ENCODE results near the gene CSTPP1. TPM values are rescaled to one million over a fixed set of nuclear protein-coding genes. Genes with fewer than 3 reads are reported as not detected.
"Not testable (repeated sequence)": the region's sequence is repeated elsewhere in the genome, so short reads cannot be mapped to it uniquely, and the experiment has no call there.

Gene CSTPP1
- total and polyA plus RNA-seq, 2 donors: 20.7 to 20.9 TPM

DNA sequence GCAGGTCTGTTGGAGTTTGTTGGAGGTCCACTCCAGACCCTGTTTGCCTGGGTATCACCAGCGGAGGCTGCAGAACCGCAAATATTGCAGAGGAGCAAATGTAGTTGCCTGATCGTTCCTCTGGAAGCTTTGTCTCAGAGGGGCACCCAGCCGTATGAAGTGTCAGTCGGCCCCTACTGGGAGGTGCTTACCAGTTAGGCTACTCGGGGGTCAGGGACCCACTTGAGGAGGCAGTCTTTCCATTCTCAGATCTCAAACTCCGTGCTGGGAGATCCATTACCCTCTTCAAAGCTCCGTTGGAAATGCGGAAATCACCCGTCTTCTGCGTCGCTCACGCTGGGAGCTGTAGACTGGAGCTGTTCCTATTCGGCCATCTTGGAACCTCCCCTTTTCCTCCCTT lies 61.2 kb downstream of the CSTPP1 start:
- not testable (repeated sequence) for H3K4me3 ChIP-seq (ENCODE audit: low read depth, low read length); H3K27ac ChIP-seq (ENCODE audit: low read depth); H3K36me3 ChIP-seq (ENCODE audit: insufficient read depth); DNase-seq (ENCODE audit: extremely low spot score); H3K4me1 ChIP-seq (ENCODE audit: insufficient read depth)
- 95% methylated on average over 14 of the region's 14 CpGs for WGBS

DNA sequence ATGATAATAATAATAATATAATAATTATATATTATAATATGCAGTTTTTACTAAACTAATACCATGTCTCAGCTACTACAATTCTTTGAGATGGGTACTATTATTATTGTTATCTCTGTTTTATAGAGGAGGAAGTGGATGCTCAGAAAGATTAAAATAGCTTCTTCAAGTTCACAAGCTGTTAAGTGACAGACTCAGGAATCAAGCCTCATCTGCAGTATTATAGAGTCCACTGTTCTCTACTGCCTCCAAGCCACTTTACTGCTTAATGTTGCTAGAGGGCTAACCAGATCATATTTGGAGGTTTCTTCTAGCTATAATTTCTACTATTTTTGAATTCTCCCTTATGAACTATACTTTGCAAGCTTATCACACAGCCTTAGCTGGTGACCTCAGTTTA lies 62.7 kb downstream of the CSTPP1 start:
- Histone ChIP-seq H3K4me3 (ENCODE audit: low read depth, low read length) (no peak overlapping the region), H3K4me1 (ENCODE audit: insufficient read depth) (no peaks in the 10 kb centered on the region), H3K36me3 (ENCODE audit: insufficient read depth) (no peaks in the 10 kb centered on the region), H3K27ac (ENCODE audit: low read depth) (no peak overlapping the region)
- DNase-seq (ENCODE audit: extremely low spot score): no peak

DNA sequence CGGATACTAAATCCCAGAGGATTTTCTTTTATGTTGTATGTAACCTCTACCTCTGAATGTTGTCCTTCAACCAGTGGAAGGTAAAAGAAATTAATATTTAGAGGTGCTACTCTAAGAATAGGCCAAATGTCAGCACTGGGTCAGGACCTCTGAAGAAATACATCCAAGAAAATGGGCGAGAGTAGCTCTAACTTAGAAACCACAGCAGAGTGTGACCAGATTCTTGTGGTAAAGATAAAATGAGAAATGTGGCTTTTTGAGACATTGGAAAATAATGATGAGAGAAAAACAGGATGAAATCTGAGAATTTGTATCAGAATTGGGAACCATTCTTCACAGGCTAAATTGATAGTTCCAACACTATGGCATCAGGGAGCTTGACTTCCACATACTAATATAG lies 63.5 kb downstream of the CSTPP1 start:
- no peak for DNase-seq (ENCODE audit: extremely low spot score)
- H3K4me1 ChIP-seq (ENCODE audit: insufficient read depth): no peaks in the 10 kb centered on the region
- H3K36me3 ChIP-seq (ENCODE audit: insufficient read depth): no peaks in the 10 kb centered on the region
- no peak overlapping the region for H3K27ac ChIP-seq (ENCODE audit: low read depth)
- 85% methylated on average over 2 of the region's 2 CpGs for WGBS
- no peak overlapping the region for H3K4me3 ChIP-seq (ENCODE audit: low read depth, low read length)

DNA sequence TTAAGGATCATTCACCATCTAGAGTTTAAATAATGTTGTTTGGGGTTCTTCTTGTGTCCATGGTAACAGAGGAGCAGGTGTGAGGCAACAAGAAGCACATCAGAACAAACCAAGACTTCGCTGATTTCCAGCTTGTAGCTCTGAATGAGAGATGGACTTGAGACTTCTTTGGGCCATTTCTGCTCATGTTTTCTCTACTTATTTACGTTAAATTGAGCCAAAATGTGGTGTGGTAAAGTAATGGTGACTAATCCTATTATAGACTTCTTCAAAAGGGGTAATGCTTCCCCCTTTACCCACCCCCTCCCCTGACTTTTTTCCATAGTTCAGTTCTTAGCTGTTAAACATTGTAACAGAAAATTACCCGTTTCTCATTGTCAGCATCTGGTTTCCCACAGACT lies 65.2 kb downstream of the CSTPP1 start:
- 75% methylated on average over 3 of the region's 3 CpGs for WGBS
- Histone ChIP-seq H3K4me3 (ENCODE audit: low read depth, low read length) (no peak overlapping the region), H3K36me3 (ENCODE audit: insufficient read depth) (no peaks in the 10 kb centered on the region), H3K27ac (ENCODE audit: low read depth) (no peak overlapping the region), H3K4me1 (ENCODE audit: insufficient read depth) (no peaks in the 10 kb centered on the region)
- DNase-seq (ENCODE audit: extremely low spot score): no peak

DNA sequence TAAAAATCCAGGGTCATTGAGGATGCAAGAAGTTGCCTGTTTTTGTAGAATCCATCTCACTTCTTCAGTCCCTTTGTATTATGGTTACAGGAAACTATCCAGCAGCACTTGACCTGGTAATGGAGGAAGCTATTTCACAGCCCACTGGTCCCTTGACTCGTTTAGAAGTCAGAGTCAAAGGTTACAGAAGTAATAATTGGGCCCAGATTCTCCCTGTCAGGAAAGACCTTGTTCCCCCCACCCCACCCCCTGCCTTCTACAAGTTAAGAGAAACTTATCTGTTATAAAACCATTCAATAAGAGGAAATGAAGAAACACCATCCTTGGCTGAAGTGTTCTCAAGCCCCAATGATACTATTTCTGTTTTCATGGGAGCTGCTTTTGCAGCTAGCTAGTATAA lies 65.8 kb downstream of the CSTPP1 start:
- WGBS: 49% methylated on average over 1 of the region's 1 CpG
- H3K4me1 ChIP-seq (ENCODE audit: insufficient read depth): no peaks in the 10 kb centered on the region
- H3K27ac ChIP-seq (ENCODE audit: low read depth): no peak overlapping the region
- no peaks in the 10 kb centered on the region for H3K36me3 ChIP-seq (ENCODE audit: insufficient read depth)
- no peak for DNase-seq (ENCODE audit: extremely low spot score)
- H3K4me3 ChIP-seq (ENCODE audit: low read depth, low read length): no peak overlapping the region

DNA sequence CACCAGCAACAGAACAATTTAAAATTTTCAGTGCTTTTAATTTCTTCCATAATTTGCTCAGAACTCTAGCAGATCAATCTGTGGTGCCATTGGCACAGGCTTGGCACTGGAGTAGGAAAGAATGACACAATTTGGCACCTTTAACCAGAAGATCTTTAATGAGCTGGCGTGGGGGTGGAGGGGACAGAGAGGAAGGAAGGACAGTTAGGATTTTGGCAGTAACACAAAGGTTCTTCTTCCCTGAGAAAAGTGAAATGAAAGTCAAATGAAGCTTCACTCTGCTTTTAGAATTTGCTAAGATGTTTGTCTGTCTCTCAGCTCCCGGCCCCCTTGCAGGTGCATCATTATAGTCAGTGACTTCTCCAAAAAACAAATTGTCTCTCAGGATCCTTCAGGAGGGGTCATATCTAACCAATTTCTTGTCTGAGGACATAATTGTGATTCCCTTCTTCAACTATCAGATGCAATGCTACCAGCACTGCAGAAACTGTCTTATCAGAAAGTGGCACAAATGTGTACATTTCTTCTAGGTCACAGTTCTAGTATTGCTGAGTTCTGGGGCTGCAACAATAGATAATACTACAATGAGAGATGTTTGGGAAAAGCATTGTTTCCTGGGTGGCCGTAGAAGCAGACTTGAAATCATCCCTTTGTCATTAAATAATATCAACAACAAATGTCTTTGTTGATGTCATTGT lies 66.8 kb downstream of the CSTPP1 start:
- H3K36me3 ChIP-seq (ENCODE audit: insufficient read depth): no peaks in the 10 kb centered on the region
- DNase-seq (ENCODE audit: extremely low spot score): no peak
- no peak overlapping the region for H3K4me3 ChIP-seq (ENCODE audit: low read depth, low read length)
- no peaks in the 10 kb centered on the region for H3K4me1 ChIP-seq (ENCODE audit: insufficient read depth)
- 80% methylated on average over 3 of the region's 3 CpGs for WGBS
- no peak overlapping the region for H3K27ac ChIP-seq (ENCODE audit: low read depth)

DNA sequence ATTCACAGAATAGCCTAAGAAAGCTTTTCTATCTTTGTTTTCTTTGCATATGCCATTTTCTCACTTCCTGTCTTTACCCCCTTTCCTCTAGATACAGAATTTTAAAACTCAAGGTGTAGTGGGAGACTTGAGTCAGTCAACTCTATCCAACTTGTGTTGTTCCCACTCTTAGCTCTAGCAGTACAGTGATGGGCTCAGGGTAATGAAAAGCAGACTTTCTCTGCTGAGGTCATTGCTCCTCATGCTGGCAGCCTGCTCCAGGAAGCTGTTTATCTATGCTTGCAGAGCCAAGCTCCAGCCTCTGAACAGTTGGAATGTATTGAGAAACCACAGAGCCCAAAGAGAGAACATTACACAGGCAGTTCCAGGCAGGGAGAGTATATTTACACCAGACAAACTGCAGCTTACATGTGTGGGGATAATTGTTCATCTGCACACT lies 68.1 kb downstream of the CSTPP1 start:
- no peaks in the 10 kb centered on the region for H3K36me3 ChIP-seq (ENCODE audit: insufficient read depth)
- no peak overlapping the region for H3K4me3 ChIP-seq (ENCODE audit: low read depth, low read length)
- no peak overlapping the region for H3K27ac ChIP-seq (ENCODE audit: low read depth)
- DNase-seq (ENCODE audit: extremely low spot score): peak; percentile 77
- no peaks in the 10 kb centered on the region for H3K4me1 ChIP-seq (ENCODE audit: insufficient read depth)

DNA sequence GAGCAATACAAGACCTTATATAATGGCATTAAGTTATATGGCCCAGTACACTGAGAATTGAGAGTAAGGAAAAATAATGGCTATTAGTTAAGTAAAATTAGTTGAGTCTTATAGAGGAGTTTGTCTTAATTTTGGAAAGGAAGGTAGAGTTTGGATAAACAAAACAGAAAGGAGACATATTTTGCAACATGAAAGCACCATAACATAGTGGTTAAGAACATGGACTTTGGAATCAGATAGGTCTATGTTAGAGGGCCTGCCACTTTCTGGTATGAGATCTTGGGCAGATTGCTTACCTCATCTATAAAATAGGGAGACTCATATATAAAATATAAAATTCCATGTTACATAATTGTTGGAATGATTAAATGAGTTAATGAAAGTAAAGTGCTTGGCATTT lies 68.9 kb downstream of the CSTPP1 start:
- Histone ChIP-seq H3K36me3 (ENCODE audit: insufficient read depth) (no peaks in the 10 kb centered on the region), H3K4me1 (ENCODE audit: insufficient read depth) (no peaks in the 10 kb centered on the region), H3K27ac (ENCODE audit: low read depth) (no peak overlapping the region), H3K4me3 (ENCODE audit: low read depth, low read length) (no peak overlapping the region)
- DNase-seq (ENCODE audit: extremely low spot score): no peak

DNA sequence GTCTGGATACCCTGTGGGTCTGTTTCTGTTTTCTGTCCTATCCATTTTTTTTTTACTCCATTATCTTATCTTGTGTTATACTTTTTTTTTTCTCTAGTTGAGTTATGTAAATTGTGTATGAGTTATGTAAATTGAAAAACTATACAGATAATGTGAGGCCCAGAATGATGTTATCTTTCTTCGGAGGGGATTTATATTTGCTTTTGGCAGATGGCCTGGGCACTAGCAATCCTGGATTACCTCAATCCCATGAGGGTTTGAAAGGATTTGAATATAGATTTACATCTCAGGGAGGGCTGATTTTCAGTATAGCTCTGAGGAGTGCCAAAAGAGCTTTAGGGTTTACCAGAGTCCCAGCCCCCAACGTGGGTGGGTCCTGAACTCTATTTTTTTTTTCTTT lies 71.0 kb downstream of the CSTPP1 start:
- peak; percentile 18 for DNase-seq (ENCODE audit: extremely low spot score)
- H3K4me1 ChIP-seq (ENCODE audit: insufficient read depth): no peaks in the 10 kb centered on the region
- 29% methylated on average over 2 of the region's 2 CpGs for WGBS
- no peaks in the 10 kb centered on the region for H3K36me3 ChIP-seq (ENCODE audit: insufficient read depth)
- no peak overlapping the region for H3K4me3 ChIP-seq (ENCODE audit: low read depth, low read length)
- H3K27ac ChIP-seq (ENCODE audit: low read depth): no peak overlapping the region

DNA sequence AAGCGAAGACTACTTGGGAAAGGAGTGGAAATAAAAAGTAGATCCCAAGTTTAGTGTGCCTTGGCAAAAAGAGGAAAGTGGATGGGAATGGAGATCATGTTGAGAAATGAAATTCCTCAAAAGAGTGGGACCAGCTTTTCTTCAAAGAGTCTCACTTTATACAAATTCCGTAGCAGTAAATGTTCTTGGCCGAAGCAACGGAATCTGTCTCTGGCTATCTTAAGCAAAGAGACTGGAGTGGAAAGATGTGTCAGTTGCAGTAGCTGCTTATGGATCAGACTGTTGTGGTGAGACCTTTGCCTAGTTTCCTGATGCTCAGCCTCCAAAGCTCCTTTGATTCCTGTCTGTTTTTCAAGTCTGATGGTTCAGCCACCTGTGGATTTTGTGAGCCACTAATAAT lies 73.6 kb downstream of the CSTPP1 start:
- H3K4me3 ChIP-seq (ENCODE audit: low read depth, low read length): no peak overlapping the region
- DNase-seq (ENCODE audit: extremely low spot score): no peak
- no peaks in the 10 kb centered on the region for H3K4me1 ChIP-seq (ENCODE audit: insufficient read depth)
- no peaks in the 10 kb centered on the region for H3K36me3 ChIP-seq (ENCODE audit: insufficient read depth)
- WGBS: 60% methylated on average over 4 of the region's 4 CpGs
- no peak overlapping the region for H3K27ac ChIP-seq (ENCODE audit: low read depth)

DNA sequence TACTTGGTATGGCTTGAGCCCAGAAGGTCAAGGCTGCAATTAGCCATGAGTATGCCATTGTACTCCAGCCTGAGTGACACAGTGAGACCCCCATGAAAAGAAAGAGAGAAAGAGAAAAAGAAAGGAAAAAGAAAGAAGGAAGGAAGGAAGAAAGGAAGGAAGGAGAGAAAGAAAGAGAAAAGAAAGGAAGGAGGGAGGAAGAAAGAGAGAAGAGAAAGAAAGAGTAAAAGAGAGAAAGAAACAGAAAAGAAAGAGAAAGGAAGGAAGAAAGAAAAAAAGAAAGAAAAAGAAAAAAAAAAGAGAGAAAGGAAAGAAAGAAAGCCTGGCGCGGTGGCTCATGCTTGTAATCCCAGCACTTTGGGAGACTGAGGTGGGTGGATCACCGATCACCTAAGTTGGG lies 77.5 kb downstream of the CSTPP1 start:
- DNase-seq (ENCODE audit: extremely low spot score): no peak
- H3K4me3 ChIP-seq (ENCODE audit: low read depth, low read length): no peak overlapping the region
- H3K4me1 ChIP-seq (ENCODE audit: insufficient read depth): no peaks in the 10 kb centered on the region
- H3K36me3 ChIP-seq (ENCODE audit: insufficient read depth): no peaks in the 10 kb centered on the region
- 97% methylated on average over 3 of the region's 3 CpGs for WGBS
- no peak overlapping the region for H3K27ac ChIP-seq (ENCODE audit: low read depth)

DNA sequence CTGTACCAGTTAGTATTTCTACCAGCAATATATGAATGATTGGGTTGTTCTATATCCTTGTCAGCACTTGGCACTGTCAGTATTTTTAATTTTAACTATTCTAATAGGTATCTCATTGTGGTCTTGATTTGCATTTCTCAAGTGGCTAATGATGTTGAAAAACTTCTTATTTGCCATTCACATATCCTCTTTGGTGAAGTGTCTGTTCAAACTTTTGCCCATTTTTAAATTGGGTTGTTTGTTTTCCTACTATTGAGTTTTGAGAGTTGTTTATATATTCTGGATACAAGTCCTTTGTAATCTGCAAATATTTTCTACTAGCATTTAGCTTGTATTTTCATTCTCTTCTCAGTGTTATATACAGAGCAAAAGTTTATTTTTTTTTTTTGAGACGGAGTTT lies 82.1 kb downstream of the CSTPP1 start:
- H3K4me1 ChIP-seq (ENCODE audit: insufficient read depth): no peaks in the 10 kb centered on the region
- H3K27ac ChIP-seq (ENCODE audit: low read depth): no peak overlapping the region
- WGBS: 93% methylated on average over 1 of the region's 1 CpG
- H3K36me3 ChIP-seq (ENCODE audit: insufficient read depth): no peaks in the 10 kb centered on the region
- no peak for DNase-seq (ENCODE audit: extremely low spot score)
- no peak overlapping the region for H3K4me3 ChIP-seq (ENCODE audit: low read depth, low read length)

DNA sequence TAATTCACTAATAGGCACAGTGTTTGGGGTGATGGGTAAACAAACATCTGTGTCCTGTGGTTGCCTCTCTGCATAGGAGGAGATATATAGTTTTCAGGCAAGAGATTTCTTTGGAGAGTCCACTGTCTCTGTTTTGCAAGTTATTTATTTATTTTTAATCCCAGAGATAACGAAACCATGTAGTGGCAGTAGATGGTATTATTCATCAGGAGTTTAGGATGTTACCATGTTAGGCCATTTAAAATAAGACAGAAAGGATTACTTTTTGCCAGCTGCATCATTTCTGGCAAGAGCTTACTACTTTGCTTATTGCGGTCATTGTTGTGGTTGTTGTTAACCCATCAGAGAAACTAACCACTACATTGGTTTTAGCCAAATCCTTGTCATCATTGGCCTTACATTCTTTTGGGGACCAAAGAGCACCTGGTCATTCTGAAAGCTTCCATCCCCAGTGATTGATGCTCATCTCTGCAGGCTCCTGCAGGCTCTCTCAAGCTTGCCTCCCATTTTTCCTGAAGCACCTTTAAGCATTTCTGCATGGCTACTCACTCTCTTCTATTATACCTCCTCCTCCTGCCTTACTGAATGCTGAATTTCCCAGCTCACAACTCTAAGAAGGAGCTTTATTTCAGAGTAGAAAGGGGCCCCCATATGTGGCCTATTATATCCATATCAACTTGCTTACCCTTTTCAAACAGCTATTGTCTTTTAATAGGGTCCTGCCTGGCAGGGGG lies 84.4 kb downstream of the CSTPP1 start:
- H3K36me3 ChIP-seq (ENCODE audit: insufficient read depth): no peaks in the 10 kb centered on the region
- H3K27ac ChIP-seq (ENCODE audit: low read depth): peak overlapping the region; percentile 33
- 68% methylated on average over 2 of the region's 2 CpGs for WGBS
- DNase-seq (ENCODE audit: extremely low spot score): no peak
- no peaks in the 10 kb centered on the region for H3K4me1 ChIP-seq (ENCODE audit: insufficient read depth)
- H3K4me3 ChIP-seq (ENCODE audit: low read depth, low read length): no peak overlapping the region

DNA sequence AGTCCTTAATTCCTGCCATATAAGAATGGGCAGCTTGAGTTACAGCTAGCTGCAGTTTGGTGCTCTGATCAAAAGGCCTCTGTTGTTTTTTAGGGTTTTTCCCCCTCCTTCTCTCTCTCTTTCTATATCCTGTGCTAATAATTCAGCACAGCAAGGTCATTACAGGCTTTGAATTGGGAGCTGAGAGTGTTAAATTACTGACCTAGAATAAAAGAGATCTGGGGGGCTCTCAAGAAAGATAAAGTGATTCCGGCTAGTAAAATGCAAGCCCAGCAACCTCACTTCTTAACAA lies 84.9 kb downstream of the CSTPP1 start:
- no peak overlapping the region for H3K27ac ChIP-seq (ENCODE audit: low read depth)
- DNase-seq (ENCODE audit: extremely low spot score): no peak
- WGBS: 66% methylated on average over 1 of the region's 1 CpG
- no peaks in the 10 kb centered on the region for H3K4me1 ChIP-seq (ENCODE audit: insufficient read depth)
- H3K36me3 ChIP-seq (ENCODE audit: insufficient read depth): no peaks in the 10 kb centered on the region
- no peak overlapping the region for H3K4me3 ChIP-seq (ENCODE audit: low read depth, low read length)

DNA sequence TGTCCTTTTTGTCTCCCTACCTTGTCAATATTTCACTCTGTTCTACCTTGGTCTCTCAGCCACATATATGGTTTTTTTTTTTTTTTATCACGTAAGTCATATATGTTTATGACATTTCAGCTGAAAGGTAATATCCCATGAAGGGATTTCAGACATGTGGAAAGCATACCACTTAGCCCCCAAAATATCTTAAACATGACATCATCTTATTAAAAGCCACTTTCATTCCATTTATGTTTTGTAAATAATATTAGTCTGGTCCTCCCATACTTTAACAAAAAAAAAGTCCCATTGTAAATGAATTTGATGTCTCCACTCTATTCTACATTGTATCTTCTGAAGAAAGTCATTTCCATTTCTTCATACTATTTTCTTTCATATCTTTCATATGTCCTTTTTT lies 85.4 kb downstream of the CSTPP1 start:
- H3K27ac ChIP-seq (ENCODE audit: low read depth): no peak overlapping the region
- H3K36me3 ChIP-seq (ENCODE audit: insufficient read depth): no peaks in the 10 kb centered on the region
- H3K4me1 ChIP-seq (ENCODE audit: insufficient read depth): no peaks in the 10 kb centered on the region
- 97% methylated on average over 1 of the region's 1 CpG for WGBS
- DNase-seq (ENCODE audit: extremely low spot score): no peak
- no peak overlapping the region for H3K4me3 ChIP-seq (ENCODE audit: low read depth, low read length)
